Upper lobe of left lung (tissue), 6 donors: Measurements from ENCODE around the gene GTPBP3. TPM values are rescaled to one million over a fixed set of nuclear protein-coding genes. Genes with fewer than 3 reads are reported as not detected.
A peak's percentile ranks its signal among the peaks of the same experiment; 100 is the strongest.

Source experiments
- ATAC-seq, 2 donors: fragments of 200-7000 bp; cut with Tn5 transposase; one replicate each; pipeline ENCODE4 v1.9.1; 2022; ENCODE audit warnings: mild to moderate bottlenecking in 2 of 2, moderate library complexity in 2 of 2; ENCODE audit not compliant: low FRiP score in 2 of 2
- DNase-seq, 2 donors: peaks; one replicate each; pipeline ENCODE4 v3.0.0-alpha.2; 2019 to 2020
- H3K27ac ChIP-seq, 4 donors: fragments of 200-600 bp; sonication (generic); one replicate each; pipeline ENCODE4 v1.5.1; 2016 to 2019
- H3K27me3 ChIP-seq, 4 donors: fragments of 200-600 bp; sonication (generic); one replicate each; pipeline ENCODE4 v1.5.1; 2017 to 2019
- H3K36me3 ChIP-seq, 4 donors: fragments of 200-600 bp; sonication (generic); one replicate each; pipeline ENCODE4 v1.5.1; 2016 to 2019
- H3K4me1 ChIP-seq, 4 donors: fragments of 200-600 bp; sonication (generic); one replicate each; pipeline ENCODE4 v1.5.1; 2018 to 2019
- H3K4me3 ChIP-seq, 4 donors: fragments of 200-600 bp; sonication (generic); one replicate each; pipeline ENCODE4 v1.5.1; 2017 to 2019; ENCODE audit warnings: mild to moderate bottlenecking in 2 of 4, moderate library complexity in 1 of 4
- H3K9me3 ChIP-seq, 4 donors: fragments of 200-600 bp; sonication (generic); one replicate each; pipeline ENCODE4 v1.5.1; 2018 to 2019
- EP300 ChIP-seq, 4 donors: sonication (generic); formaldehyde crosslinking; IDR thresholded peaks; one replicate each; pipeline ENCODE4 v1.5.1; 2017; ENCODE audit warnings: antibody characterized with exemption in 4 of 4, control low read depth in 2 of 4
- POLR2A ChIP-seq, 4 donors: fragments of 450-650 bp; IDR thresholded peaks; one replicate each; pipeline ENCODE4 v1.5.1; 2016 to 2017; ENCODE audit warnings: antibody characterized with exemption in 4 of 4, mild to moderate bottlenecking in 2 of 4
- POLR2AphosphoS5 ChIP-seq, 2 donors: sonication (generic); formaldehyde crosslinking; IDR thresholded peaks; one replicate each; pipeline ENCODE4 v1.5.1; 2017; ENCODE audit warnings: antibody characterized with exemption in 2 of 2
- WGBS, 2 donors: methylation state at CpG; one replicate each; pipeline ENCODE4 v1.1.5; 2017 to 2018; 5-methylcytosine and 5-hydroxymethylcytosine counted together
- total RNA-seq, 6 donors: library from RNA; depleted of rRNA in 4 of 6; stranded (reverse); fragments of >200 nt in 4 of 6; gene quantifications; one replicate each; pipeline versions ENCODE4 v1.1.0 to v1.2.1, GENCODE V29; 2016 to 2021
- TF ChIP-seq, protein P1 (sequence below), 6 experiments: fragments of 450-650 bp in 4 of 6; fragments of 200-600 bp in 2 of 6; sonication (generic) in 2 of 6; IDR thresholded peaks; one replicate each; pipeline ENCODE4 v1.5.1; 2016 to 2019; ENCODE audit warnings: antibody characterized with exemption in 6 of 6
- donor health status: DM: no; HTN: no; CAD: no; lungs with moderate emphysema.
- donor health status: DM: no; HTN: yes; CAD: no; lungs with severe emphysema.

Gene GTPBP3
- total RNA-seq, 6 donors from 2014 or later = 14.9 to 95.3 (median 26.4) TPM

- Histone ChIP-seq H3K4me1 (peaks cover 0 to 7% (median 0%) of the 10 kb centered on the region in 4 donors), H3K9me3 (no peaks in the 10 kb centered on the region), H3K36me3 (no peaks in the 10 kb centered on the region), H3K27me3 (no peaks in the 10 kb centered on the region), H3K4me3 (no peak overlapping the region), H3K27ac (no peak overlapping the region)
- WGBS, 2 donors = 31 to 46% methylated on average over 7 to 8 of the region's 8 CpGs
- DNase-seq (peak in 1 of 2 donors; percentile 40), ATAC-seq (peak in 1 of 2 donors; percentile 77)
- no peak for TF ChIP-seq POLR2A (IDR thresholded peaks at IDR 0.05)
- no peak for TF ChIP-seq EP300 (IDR thresholded peaks at IDR 0.05)
- no peak for TF ChIP-seq POLR2AphosphoS5 (IDR thresholded peaks at IDR 0.05)
- TF ChIP-seq, protein P1, sequence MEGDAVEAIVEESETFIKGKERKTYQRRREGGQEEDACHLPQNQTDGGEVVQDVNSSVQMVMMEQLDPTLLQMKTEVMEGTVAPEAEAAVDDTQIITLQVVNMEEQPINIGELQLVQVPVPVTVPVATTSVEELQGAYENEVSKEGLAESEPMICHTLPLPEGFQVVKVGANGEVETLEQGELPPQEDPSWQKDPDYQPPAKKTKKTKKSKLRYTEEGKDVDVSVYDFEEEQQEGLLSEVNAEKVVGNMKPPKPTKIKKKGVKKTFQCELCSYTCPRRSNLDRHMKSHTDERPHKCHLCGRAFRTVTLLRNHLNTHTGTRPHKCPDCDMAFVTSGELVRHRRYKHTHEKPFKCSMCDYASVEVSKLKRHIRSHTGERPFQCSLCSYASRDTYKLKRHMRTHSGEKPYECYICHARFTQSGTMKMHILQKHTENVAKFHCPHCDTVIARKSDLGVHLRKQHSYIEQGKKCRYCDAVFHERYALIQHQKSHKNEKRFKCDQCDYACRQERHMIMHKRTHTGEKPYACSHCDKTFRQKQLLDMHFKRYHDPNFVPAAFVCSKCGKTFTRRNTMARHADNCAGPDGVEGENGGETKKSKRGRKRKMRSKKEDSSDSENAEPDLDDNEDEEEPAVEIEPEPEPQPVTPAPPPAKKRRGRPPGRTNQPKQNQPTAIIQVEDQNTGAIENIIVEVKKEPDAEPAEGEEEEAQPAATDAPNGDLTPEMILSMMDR (IDR thresholded peaks at IDR 0.05) = no peak
These were observed 32.8 kb downstream of the GTPBP3 start for GRCh38 chr19:17370026-17370587.

- TF ChIP-seq, protein P1 (IDR thresholded peaks at IDR 0.05) = peak in 5 of 6 experiments; percentile 15 to 41 (median 26)
- TF ChIP-seq POLR2AphosphoS5 (IDR thresholded peaks at IDR 0.05) (peak; percentile 46 to 56), EP300 (IDR thresholded peaks at IDR 0.05) (no peak)
- DNase-seq (peak; percentile 38 to 79), ATAC-seq (peak; percentile 21 to 56)
- Histone ChIP-seq H3K27me3 (no peaks in the 10 kb centered on the region), H3K9me3 (no peaks in the 10 kb centered on the region), H3K4me3 (no peak within 1 kb of the TSS), H3K36me3 (no peaks in the 10 kb centered on the region), H3K4me1 (peaks cover 12 to 29% (median 19%) of the 10 kb centered on the region in 4 donors), H3K27ac (peak within 1 kb of the TSS in 1 of 4 donors; percentile 10)
- WGBS, 2 donors = 47 to 62% methylated on average over 11 to 36 of the region's 39 CpGs
These were observed 39.7 kb downstream of the GTPBP3 start, which contains the start of gene PLVAP for GRCh38 chr19:17376935-17377600. TSS of gene PLVAP (minus strand) at chr19:17377342. CDS start at chr19:17377288, 54 bp downstream.

DNA sequence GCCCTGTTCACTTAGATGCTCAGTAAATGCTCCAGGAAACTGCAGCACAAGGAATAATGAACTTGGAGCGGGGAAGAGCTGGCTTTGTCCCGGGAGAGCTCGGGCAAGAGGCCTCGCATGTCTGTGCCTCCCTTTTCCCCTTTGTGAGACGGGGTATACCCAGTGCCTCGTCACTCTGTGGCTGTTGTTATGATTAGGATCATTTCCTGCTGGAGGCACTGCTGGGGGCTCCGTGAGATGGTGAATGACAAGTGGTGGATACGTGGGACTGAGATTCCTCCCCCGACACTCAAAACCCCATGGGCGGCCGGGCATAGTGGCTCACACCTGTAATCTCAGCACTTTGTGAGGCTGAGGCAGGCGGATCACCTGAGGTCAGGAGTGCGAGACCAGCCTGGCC is 40.9 kb downstream of the GTPBP3 start:
- H3K27me3 ChIP-seq = no peaks in the 10 kb centered on the region
- no peak overlapping the region for H3K4me3 ChIP-seq
- 62 to 67% methylated on average over 4 to 13 of the region's 13 CpGs for WGBS, 2 donors
- no peak for ATAC-seq
- peaks cover 23 to 40% (median 30%) of the 10 kb centered on the region in 4 donors for H3K4me1 ChIP-seq
- no peak overlapping the region for H3K27ac ChIP-seq
- no peaks in the 10 kb centered on the region for H3K36me3 ChIP-seq
- no peak for DNase-seq
- TF ChIP-seq POLR2AphosphoS5 (IDR thresholded peaks at IDR 0.05) (no peak), EP300 (IDR thresholded peaks at IDR 0.05) (no peak)
- no peaks in the 10 kb centered on the region for H3K9me3 ChIP-seq

DNA sequence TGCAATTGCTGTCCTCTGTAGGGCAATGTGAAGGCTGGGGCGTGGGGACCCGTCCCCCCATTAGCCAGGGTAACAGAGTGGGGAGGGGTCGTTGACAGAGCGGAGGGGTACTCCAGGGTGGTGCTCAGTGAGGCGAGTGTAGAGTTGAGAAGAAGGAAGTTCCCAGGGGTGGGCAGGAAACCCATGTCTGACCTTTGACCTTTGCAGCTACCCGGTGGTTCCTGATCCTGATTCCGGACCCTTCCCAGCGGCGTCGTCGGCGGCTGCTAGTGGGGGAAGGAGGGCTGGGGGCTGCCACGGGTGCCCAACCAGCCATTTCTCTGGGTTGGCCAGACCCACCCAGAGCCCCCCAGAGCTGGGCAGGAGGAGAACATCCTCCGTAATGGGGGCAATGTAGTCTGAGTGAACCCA is 41.9 kb downstream of the GTPBP3 start:
- no peak overlapping the region for H3K4me3 ChIP-seq
- no peaks in the 10 kb centered on the region for H3K36me3 ChIP-seq
- DNase-seq (no peak), ATAC-seq (no peak)
- no peak overlapping the region for H3K27ac ChIP-seq
- 24 to 49% methylated on average over 5 to 14 of the region's 14 CpGs for WGBS, 2 donors
- H3K9me3 ChIP-seq = no peaks in the 10 kb centered on the region
- no peak for TF ChIP-seq POLR2A (IDR thresholded peaks at IDR 0.05)
- TF ChIP-seq POLR2AphosphoS5 (IDR thresholded peaks at IDR 0.05) = no peak
- TF ChIP-seq, protein P1 (IDR thresholded peaks at IDR 0.05) = no peak
- no peak for TF ChIP-seq EP300 (IDR thresholded peaks at IDR 0.05)
- H3K27me3 ChIP-seq = no peaks in the 10 kb centered on the region
- peaks cover 25 to 44% (median 33%) of the 10 kb centered on the region in 4 donors for H3K4me1 ChIP-seq

DNA sequence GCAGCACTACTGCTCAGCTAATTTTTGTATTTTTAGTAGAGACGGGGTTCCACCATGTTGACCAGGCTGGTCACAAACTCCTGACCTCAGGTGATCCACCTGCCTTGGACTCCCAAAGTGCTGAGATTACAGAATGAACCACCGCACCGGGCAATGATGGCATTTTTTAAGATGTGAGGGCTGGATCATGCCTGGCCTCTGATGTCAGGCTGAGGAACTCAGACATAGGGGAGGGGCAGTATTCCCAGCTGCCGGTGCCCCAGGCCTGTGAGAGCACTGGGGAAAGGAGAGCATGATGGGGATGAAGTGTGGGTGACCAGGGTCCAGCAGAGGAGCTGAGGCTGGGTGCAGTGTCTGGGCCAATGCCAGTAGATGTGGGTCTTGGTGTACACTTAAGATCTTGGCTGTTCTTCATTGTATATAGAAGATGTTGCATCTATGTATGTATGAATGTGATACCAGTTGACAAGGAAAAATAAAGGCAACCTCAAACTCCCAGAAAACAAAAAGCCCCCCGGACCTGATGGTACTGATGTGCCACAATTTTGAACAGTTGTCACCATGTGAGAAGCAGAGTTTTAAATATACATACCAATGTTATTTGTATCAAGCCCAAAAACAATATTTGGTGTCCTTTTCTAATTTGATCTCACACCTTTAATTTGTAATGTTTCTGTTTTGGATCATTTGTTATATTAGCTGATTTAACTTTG is 43.2 kb downstream of the GTPBP3 start:
- Histone ChIP-seq H3K4me1 (peaks cover 25 to 45% (median 35%) of the 10 kb centered on the region in 4 donors), H3K27me3 (no peaks in the 10 kb centered on the region), H3K27ac (no peak overlapping the region), H3K36me3 (no peaks in the 10 kb centered on the region), H3K9me3 (no peaks in the 10 kb centered on the region), H3K4me3 (no peak overlapping the region)
- TF ChIP-seq, protein P1 (IDR thresholded peaks at IDR 0.05) = no peak
- TF ChIP-seq EP300 (IDR thresholded peaks at IDR 0.05) = no peak
- no peak for TF ChIP-seq POLR2A (IDR thresholded peaks at IDR 0.05)
- TF ChIP-seq POLR2AphosphoS5 (IDR thresholded peaks at IDR 0.05) = no peak
- 99% methylated on average over 5 of the region's 5 CpGs for WGBS, 2 donors
- DNase-seq = no peak
- no peak for ATAC-seq
